Heart left ventricle (tissue), 13 donors: ENCODE measurements around the gene UCN.
"Not testable (repeated sequence)": the region's sequence is repeated elsewhere in the genome, so short reads cannot be mapped to it uniquely, and the experiment has no call there.

Source experiments
- POLR2A ChIP-seq, 2 donors: fragments of 450-650 bp; IDR thresholded peaks; one replicate each; pipeline ENCODE4 v1.6.1; 2017; ENCODE audit warnings: antibody characterized with exemption in 2 of 2, mild to moderate bottlenecking in 2 of 2, moderate library complexity in 2 of 2
- TF ChIP-seq, protein P1 (sequence below), 12 donors: fragments of 200-600 bp; sonication (generic) in 4 of 12; IDR thresholded peaks; one replicate each; pipeline versions ENCODE4 v1.5.0 to v1.8.0; 2018 to 2022; ENCODE audit warnings: antibody characterized with exemption in 12 of 12, mild to moderate bottlenecking in 5 of 12
- donor health status: ischemic (EF 13 %, LVEDD 7.1; RV severe dilation, severe dysfunction).
- donor health status: DM: no; HTN: yes; CAD: no.
- donor health status: DM: no; HTN: no; CAD: no.
- donor health status: ischemic (EF 25% LVEDD 6.9; RV normal size, moderate dysfunction).
- donor health status: ischemic (EF 25% LVEDD 5.7; RV mildly dilated, moderate dysfunction).
- donor health status: ischemic (EF 35%, LVEDD 5.7; RV mildly dilated, moderate dysfunction).
- donor health status: nonischemic (EF 11% LVEDD 7.7; RV severe dilation, severe dysfunction).
- donor health status: DM: yes; HTN: yes; CAD: no.
- donor health status: PGD.
- donor health status: ischemic (EF 29% LVEDD 5.4; RV normal size, mild dysfunction).
- donor health status: nonischemic (EF 23%, LVEDD 6.1; RV moderate dilation, normal function).

DNA sequence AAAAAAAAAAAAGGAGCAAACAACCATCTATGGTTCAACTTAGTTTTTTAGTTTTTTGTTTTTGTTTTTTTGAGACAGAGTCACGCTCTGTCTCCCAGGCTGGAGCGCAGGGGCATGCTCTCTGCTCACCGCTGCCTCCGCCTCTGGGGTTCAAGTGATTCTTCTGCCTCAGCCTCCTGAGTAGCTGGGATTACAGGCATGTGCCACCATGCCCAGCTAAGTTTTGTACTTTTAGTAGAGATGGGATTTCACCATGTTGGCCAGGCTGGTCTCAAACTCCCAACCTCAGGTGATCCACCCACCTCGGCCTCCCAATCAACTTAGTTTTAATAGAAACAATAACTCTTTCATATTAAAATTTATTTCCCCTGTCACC, 45.1 kb upstream of the UCN start:
- TF ChIP-seq, protein P1, sequence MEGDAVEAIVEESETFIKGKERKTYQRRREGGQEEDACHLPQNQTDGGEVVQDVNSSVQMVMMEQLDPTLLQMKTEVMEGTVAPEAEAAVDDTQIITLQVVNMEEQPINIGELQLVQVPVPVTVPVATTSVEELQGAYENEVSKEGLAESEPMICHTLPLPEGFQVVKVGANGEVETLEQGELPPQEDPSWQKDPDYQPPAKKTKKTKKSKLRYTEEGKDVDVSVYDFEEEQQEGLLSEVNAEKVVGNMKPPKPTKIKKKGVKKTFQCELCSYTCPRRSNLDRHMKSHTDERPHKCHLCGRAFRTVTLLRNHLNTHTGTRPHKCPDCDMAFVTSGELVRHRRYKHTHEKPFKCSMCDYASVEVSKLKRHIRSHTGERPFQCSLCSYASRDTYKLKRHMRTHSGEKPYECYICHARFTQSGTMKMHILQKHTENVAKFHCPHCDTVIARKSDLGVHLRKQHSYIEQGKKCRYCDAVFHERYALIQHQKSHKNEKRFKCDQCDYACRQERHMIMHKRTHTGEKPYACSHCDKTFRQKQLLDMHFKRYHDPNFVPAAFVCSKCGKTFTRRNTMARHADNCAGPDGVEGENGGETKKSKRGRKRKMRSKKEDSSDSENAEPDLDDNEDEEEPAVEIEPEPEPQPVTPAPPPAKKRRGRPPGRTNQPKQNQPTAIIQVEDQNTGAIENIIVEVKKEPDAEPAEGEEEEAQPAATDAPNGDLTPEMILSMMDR (IDR thresholded peaks at IDR 0.05): not testable (repeated sequence)
- TF ChIP-seq POLR2A (IDR thresholded peaks at IDR 0.05): not testable (repeated sequence)
